Measurements from ENCODE around the gene IDUA. TPM values are rescaled to one million over a fixed set of nuclear protein-coding genes. Genes with fewer than 3 reads are reported as not detected.

Gene IDUA
- polyA plus RNA-seq, 3 donors, result 6.4 to 64.4 (median 8.5) TPM

DNA sequence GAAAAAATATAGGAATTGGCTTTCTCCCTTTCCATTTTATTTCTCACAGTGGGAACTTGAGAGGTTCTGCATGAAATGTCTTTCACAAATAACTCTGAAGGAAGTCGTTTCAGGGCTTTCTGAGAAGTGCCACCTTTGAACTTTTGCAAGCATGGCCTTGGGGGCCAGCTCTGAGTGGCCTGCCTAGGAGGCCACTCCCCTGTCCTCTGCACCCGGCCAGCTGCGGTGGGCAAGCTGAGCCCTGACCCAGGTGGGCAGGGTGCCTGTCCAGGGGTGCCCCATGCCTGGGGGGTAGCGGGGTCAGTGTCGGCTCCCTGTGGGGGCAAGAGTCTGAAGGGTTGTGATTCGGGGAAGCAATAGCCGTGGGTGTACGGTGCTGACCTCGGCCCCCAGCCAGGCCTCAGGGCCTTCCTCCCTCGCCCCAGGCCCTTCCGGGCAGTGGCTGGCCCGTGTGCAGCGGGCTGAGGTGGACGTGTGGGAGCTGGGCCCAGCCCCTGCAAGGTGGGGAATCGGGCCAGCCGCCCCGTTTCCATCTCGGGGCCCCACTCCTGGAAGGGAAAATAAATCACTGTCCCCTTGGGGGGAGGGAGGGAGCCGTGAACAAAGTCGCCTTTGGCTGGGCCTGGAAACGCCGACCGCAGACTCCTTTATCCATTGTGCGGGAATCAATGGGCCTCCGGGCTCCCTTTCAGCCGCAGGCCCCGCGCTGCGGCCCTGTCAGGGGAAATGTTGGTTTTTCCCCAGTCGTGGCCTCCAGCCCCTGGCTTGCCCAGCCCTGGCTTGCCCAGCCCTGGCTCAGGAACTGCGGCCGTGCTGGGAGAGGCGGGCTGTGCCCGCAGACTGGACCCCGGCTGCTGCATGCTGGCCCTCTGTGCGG, 27.7 kb downstream of the IDUA start:
- 96% methylated on average over 21 of the region's 36 CpGs for WGBS (ENCODE audit: insufficient coverage)
- no peak overlapping the region for H2AFZ ChIP-seq (ENCODE audit: insufficient read depth, low read depth, low read length, poor library complexity, severe bottlenecking)
- Mint-ChIP-seq H3K4me1 (peaks cover 10% of the 10 kb centered on the region), H3K27me3 (ENCODE audit: low read depth in 3 of 3) (peaks cover 0 to 14% (median 7%) of the 10 kb centered on the region in 3 donors), H3K9me3 (peaks cover 0 to 2% (median 0%) of the 10 kb centered on the region in 7 donors), H3K36me3 (no peaks in the 10 kb centered on the region), H3K4me3 (no peak overlapping the region), H3K27ac (no peak overlapping the region)
- H3K9ac ChIP-seq (ENCODE audit: insufficient read depth, low read length, poor library complexity, severe bottlenecking), result no peak overlapping the region
- no peak for DNase-seq
- no peak for TF ChIP-seq CTCF (IDR thresholded peaks at IDR 0.05)
- intact Hi-C loops (cut with micrococcal nuclease), result loop anchor here (5.0 kb wide), 2 partner anchors 273 to 333 kb away; partner anchors contain the start of genes MAEA (in 1 of the 2) and UVSSA (in 1 of the 2)
- H3K4me1 ChIP-seq (ENCODE audit: control insufficient read depth in 1 of 2, insufficient read depth in 2 of 2, low read length in 2 of 2), result peaks cover 14 to 34% of the 10 kb centered on the region in 2 donors
- no peaks in the 10 kb centered on the region for H3K36me3 ChIP-seq (replicated peaks in 1 of 2; ENCODE audit: control insufficient read depth in 1 of 2, insufficient read depth in 2 of 2, low read length in 2 of 2)
- H3K79me2 ChIP-seq (ENCODE audit: insufficient read depth, low read length), result no peaks in the 10 kb centered on the region
- no peak overlapping the region for H3K27ac ChIP-seq (ENCODE audit: low read depth in 1 of 2, low read length in 2 of 2)
- H3K4me2 ChIP-seq (replicated peaks; ENCODE audit: extremely low read depth, low read length, poor library complexity, severe bottlenecking), result no peak overlapping the region
- H3K9me3 ChIP-seq (replicated peaks in 1 of 2; ENCODE audit: control insufficient read depth in 1 of 2, insufficient read depth in 1 of 2, low read length in 2 of 2), result no peaks in the 10 kb centered on the region
- no peak overlapping the region for H3K4me3 ChIP-seq (replicated peaks in 1 of 3; ENCODE audit: low read depth in 2 of 3, low read length in 3 of 3)
- H3K27me3 ChIP-seq (ENCODE audit: control insufficient read depth in 2 of 2, insufficient read depth in 2 of 2, low read length in 2 of 2), result peaks cover 0 to 11% of the 10 kb centered on the region in 2 donors
- H4K20me1 ChIP-seq (ENCODE audit: insufficient read depth, low read length), result peaks cover 3% of the 10 kb centered on the region

- TF ChIP-seq CTCF (IDR thresholded peaks at IDR 0.05), result no peak
- DNase-seq, result no peak
- H3K27me3 ChIP-seq (ENCODE audit: control insufficient read depth in 2 of 2, insufficient read depth in 2 of 2, low read length in 2 of 2), result peaks cover 0 to 11% of the 10 kb centered on the region in 2 donors
- H3K9me3 ChIP-seq (replicated peaks in 1 of 2; ENCODE audit: control insufficient read depth in 1 of 2, insufficient read depth in 1 of 2, low read length in 2 of 2), result no peaks in the 10 kb centered on the region
- no peaks in the 10 kb centered on the region for H3K36me3 ChIP-seq (replicated peaks in 1 of 2; ENCODE audit: control insufficient read depth in 1 of 2, insufficient read depth in 2 of 2, low read length in 2 of 2)
- peaks cover 0 to 2% (median 0%) of the 10 kb centered on the region in 7 donors for H3K9me3 Mint-ChIP-seq
- 93% methylated on average over 7 of the region's 8 CpGs for WGBS (ENCODE audit: insufficient coverage)
- intact Hi-C loops (cut with micrococcal nuclease), result no loop called here
- H3K4me1 ChIP-seq (ENCODE audit: control insufficient read depth in 1 of 2, insufficient read depth in 2 of 2, low read length in 2 of 2), result peaks cover 13 to 34% of the 10 kb centered on the region in 2 donors
- no peak overlapping the region for H3K4me3 ChIP-seq (replicated peaks in 1 of 3; ENCODE audit: low read depth in 2 of 3, low read length in 3 of 3)
- no peaks in the 10 kb centered on the region for H3K36me3 Mint-ChIP-seq
- no peak overlapping the region for H3K27ac Mint-ChIP-seq
- no peak overlapping the region for H3K4me2 ChIP-seq (replicated peaks; ENCODE audit: extremely low read depth, low read length, poor library complexity, severe bottlenecking)
- peaks cover 11% of the 10 kb centered on the region for H3K4me1 Mint-ChIP-seq
- no peak overlapping the region for H2AFZ ChIP-seq (ENCODE audit: insufficient read depth, low read depth, low read length, poor library complexity, severe bottlenecking)
- no peak overlapping the region for H3K9ac ChIP-seq (ENCODE audit: insufficient read depth, low read length, poor library complexity, severe bottlenecking)
- H3K79me2 ChIP-seq (ENCODE audit: insufficient read depth, low read length), result no peaks in the 10 kb centered on the region
- peaks cover 3% of the 10 kb centered on the region for H4K20me1 ChIP-seq (ENCODE audit: insufficient read depth, low read length)
- no peak overlapping the region for H3K27ac ChIP-seq (ENCODE audit: low read depth in 1 of 2, low read length in 2 of 2)
- peaks cover 0 to 14% (median 7%) of the 10 kb centered on the region in 3 donors for H3K27me3 Mint-ChIP-seq (ENCODE audit: low read depth in 3 of 3)
- H3K4me3 Mint-ChIP-seq, result no peak overlapping the region
Measured at GRCh38 chr4:1015179-1015578, 28.3 kb downstream of the IDUA start.
